OCI-LY3 (cell line): ENCODE data around the gene RPL41.

Experiments used
- H2AFZ ChIP-seq: fragments of 200-600, 300-600 bp; shearing (Covaris generic); 2 replicates; pipeline ENCODE4 v1.6.0; 2014; ENCODE audit warnings: antibody characterized with exemption, low read depth, low read length
- H3K27ac ChIP-seq: fragments of 200-600, 300-600 bp; sonication (generic); 2 replicates; pipeline ENCODE4 v1.5.1; 2014; ENCODE audit warnings: mild to moderate bottlenecking, low read length, moderate library complexity, mixed read lengths
- H3K27me3 ChIP-seq: fragments of 200-600, 300-600 bp; sonication (generic); 2 replicates; pipeline ENCODE4 v1.6.1; 2014; ENCODE audit warnings: low read depth, low read length, mixed read lengths
- H3K36me3 ChIP-seq: fragments of 200-600, 300-600 bp; sonication (generic); replicated peaks from 2 replicates; pipeline ENCODE3; 2014; ENCODE audit warnings: low read depth, low read length, mixed read lengths
- H3K4me1 ChIP-seq: fragments of 300-600, 200-600 bp; sonication (generic); 2 replicates; pipeline ENCODE4 v1.6.1; 2014; ENCODE audit warnings: low read length, mixed read lengths
- H3K4me2 ChIP-seq: fragments of 200-600, 300-600 bp; sonication (generic); 2 replicates; pipeline ENCODE4 v1.6.1; 2014; ENCODE audit warnings: low read length, mixed read lengths
- H3K4me3 ChIP-seq: fragments of 300-600, 200-600 bp; sonication (generic); 2 replicates; pipeline ENCODE4 v1.5.1; 2014; ENCODE audit warnings: antibody characterized with exemption, mild to moderate bottlenecking, low read length, moderate library complexity
- H3K79me2 ChIP-seq: fragments of 300-600, 200-600 bp; shearing (Covaris generic); 2 replicates; pipeline ENCODE4 v1.6.1; 2014; ENCODE audit warnings: mild to moderate bottlenecking, low read length, mixed read lengths
- H3K9ac ChIP-seq: fragments of 300-600, 200-600 bp; shearing (Covaris generic); 2 replicates; pipeline ENCODE4 v1.6.0; 2014; ENCODE audit warnings: mild to moderate bottlenecking, low read length, moderate library complexity
- H3K9me3 ChIP-seq: fragments of 200-600, 300-600 bp; shearing (Covaris generic); 2 replicates; pipeline ENCODE4 v1.6.1; 2014; ENCODE audit warnings: low read length, mixed read lengths; ENCODE audit not compliant: insufficient read depth
- H4K20me1 ChIP-seq: fragments of 200-600, 300-600 bp; sonication (generic); 2 replicates; pipeline ENCODE4 v1.6.1; 2016; ENCODE audit warnings: low read length, mixed read lengths; ENCODE audit not compliant: insufficient read depth
- EZH2phosphoT487 ChIP-seq: fragments of 200-600 bp; shearing (Covaris generic); IDR thresholded peaks from 2 replicates; pipeline ENCODE4 v1.6.1; 2018; ENCODE audit warnings: antibody characterized with exemption, mixed run types, low read depth
- TF ChIP-seq, protein P1 (sequence below): fragments of 200-600, 300-600 bp; sonication (generic); IDR thresholded peaks from 2 replicates; pipeline ENCODE4 v1.5.1; 2014; ENCODE audit warnings: antibody characterized with exemption, low read length, low read depth

The RPL41 gene

DNA sequence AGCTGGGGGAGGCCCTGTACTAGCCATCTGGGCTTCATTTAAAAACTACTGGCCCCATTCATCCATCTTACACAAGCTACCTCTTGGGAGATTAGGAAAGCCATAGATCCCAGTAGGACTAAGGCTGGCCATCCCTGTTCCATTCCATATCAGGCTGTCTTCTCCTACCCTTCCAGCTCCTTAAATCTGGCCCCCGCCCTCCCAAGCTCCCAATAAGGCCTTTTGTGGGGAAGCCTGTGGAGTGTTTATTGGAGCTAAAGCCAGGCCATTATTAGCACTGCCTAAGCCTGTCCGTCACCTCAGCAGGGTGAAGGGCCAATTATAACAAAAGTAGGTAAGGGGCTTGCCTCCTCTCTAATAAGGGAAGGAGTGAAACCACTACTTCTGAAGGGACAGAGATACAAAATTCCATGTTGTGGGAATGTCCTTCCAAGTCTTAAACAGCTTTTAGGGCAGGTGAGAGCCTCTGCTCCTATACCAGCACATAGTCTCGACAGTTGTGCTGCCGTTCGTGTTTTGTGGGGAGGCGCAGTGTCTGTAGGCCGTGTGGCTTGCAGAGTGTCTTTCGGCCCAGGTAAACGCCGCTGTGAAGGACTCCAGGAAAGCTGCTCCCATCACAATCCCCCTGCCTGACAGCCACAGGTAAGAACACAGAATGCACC, 45.4 kb downstream of the RPL41 start:
- H3K27me3 ChIP-seq, result no peaks in the 10 kb centered on the region
- H3K36me3 ChIP-seq, result peaks cover 68% of the 10 kb centered on the region
- H3K27ac ChIP-seq, result no peak overlapping the region
- no peak overlapping the region for H3K4me2 ChIP-seq
- peaks cover 24% of the 10 kb centered on the region for H4K20me1 ChIP-seq
- no peak overlapping the region for H2AFZ ChIP-seq
- no peak overlapping the region for H3K4me3 ChIP-seq
- peaks cover 21% of the 10 kb centered on the region for H3K4me1 ChIP-seq
- H3K9ac ChIP-seq, result no peak overlapping the region
- TF ChIP-seq EZH2phosphoT487, result no peak
- TF ChIP-seq, protein P1, sequence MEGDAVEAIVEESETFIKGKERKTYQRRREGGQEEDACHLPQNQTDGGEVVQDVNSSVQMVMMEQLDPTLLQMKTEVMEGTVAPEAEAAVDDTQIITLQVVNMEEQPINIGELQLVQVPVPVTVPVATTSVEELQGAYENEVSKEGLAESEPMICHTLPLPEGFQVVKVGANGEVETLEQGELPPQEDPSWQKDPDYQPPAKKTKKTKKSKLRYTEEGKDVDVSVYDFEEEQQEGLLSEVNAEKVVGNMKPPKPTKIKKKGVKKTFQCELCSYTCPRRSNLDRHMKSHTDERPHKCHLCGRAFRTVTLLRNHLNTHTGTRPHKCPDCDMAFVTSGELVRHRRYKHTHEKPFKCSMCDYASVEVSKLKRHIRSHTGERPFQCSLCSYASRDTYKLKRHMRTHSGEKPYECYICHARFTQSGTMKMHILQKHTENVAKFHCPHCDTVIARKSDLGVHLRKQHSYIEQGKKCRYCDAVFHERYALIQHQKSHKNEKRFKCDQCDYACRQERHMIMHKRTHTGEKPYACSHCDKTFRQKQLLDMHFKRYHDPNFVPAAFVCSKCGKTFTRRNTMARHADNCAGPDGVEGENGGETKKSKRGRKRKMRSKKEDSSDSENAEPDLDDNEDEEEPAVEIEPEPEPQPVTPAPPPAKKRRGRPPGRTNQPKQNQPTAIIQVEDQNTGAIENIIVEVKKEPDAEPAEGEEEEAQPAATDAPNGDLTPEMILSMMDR, result no peak
- H3K79me2 ChIP-seq, result peaks cover 29% of the 10 kb centered on the region
- no peaks in the 10 kb centered on the region for H3K9me3 ChIP-seq

DNA sequence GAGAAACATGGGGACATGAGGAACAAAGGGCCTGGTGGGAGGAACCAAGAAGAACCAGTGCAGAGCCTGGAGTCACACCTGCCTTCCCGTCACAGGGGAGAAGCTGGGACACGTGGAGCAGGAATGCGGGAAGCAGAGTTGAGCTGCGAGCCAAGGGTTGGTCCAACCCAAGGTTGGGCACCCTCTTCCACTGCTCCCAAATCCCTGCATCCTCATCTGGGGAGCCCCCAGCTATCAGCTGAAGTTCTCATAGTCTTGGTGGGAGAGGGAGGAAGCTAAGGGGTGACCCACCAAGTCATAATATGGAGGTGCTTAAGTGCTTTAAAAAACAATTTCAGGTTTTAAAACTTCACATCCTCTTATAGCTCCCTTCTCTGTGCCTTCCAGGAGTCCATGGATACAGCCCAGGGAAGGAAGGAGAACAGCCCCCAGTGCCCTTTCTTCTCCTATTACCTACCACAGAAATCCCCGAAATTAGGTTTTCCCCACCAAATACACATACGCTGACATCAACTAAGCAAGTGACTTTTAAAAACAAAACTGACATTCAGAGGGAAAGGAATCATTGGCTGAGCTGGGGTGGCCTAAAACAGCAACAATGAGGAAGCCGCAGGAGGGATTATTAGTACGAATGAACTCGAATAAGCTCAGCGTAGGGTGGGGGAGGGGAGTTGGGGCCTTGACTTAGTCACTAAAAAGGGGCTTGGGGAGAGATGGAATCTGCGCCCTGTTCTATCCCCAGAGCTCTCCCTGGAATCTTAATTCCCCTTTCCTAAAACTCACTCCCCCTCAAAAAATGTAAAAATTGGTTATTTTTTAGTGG, 46.2 kb downstream of the RPL41 start:
- Histone ChIP-seq H3K79me2 (peaks cover 29% of the 10 kb centered on the region), H3K27me3 (no peaks in the 10 kb centered on the region), H3K36me3 (peaks cover 68% of the 10 kb centered on the region), H3K4me3 (no peak overlapping the region), H3K27ac (no peak overlapping the region), H3K9me3 (no peaks in the 10 kb centered on the region), H3K4me1 (peaks cover 15% of the 10 kb centered on the region), H4K20me1 (peaks cover 24% of the 10 kb centered on the region), H3K4me2 (no peak overlapping the region), H3K9ac (no peak overlapping the region), H2AFZ (no peak overlapping the region)
- TF ChIP-seq, protein P1, result no peak
- TF ChIP-seq EZH2phosphoT487, result no peak

DNA sequence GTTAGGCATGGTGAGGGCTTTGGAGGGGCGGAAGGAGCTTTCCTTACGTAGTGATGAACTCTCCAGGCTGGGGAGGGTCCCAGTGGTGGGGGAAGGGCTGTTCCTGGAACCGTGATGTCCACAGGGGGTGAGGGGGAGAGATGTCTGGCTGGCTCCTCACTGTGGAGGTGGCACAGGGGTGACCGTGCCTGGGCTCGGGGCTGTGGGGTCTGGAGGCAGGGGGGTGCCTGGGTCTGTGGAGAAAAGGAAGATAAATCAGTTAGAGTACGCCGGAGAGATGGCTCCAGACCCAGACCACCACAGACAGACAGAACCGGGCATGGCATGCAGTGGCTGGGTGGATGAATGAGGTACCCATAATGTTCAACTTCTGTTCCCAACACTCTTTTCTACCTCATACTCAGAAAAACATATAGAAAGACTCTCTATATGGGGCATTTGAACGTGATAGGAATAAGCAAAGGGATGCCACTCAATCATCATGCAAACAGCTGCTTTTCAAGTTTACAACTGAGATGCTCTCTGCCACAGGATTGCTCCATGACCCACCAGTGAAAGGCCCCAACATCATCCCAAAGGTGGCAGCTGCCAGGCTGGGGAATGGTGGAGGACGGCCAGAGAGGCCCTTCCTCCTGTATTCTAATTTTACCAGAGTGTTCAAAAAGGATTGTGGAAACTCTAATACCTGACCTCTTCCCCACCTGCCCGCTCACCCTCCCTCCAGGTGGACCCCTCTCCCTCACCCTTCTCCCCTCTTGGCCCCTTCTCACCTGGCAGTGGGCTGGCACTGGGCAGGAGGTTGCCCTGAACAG, 47.3 kb downstream of the RPL41 start:
- H3K36me3 ChIP-seq, result peaks cover 68% of the 10 kb centered on the region
- H3K4me3 ChIP-seq, result no peak overlapping the region
- H3K4me2 ChIP-seq, result no peak overlapping the region
- H3K79me2 ChIP-seq, result peaks cover 23% of the 10 kb centered on the region
- H2AFZ ChIP-seq, result no peak overlapping the region
- H3K9ac ChIP-seq, result no peak overlapping the region
- no peak overlapping the region for H3K27ac ChIP-seq
- H4K20me1 ChIP-seq, result peaks cover 24% of the 10 kb centered on the region
- H3K27me3 ChIP-seq, result no peaks in the 10 kb centered on the region
- TF ChIP-seq, protein P1, result no peak
- no peaks in the 10 kb centered on the region for H3K9me3 ChIP-seq
- peaks cover 15% of the 10 kb centered on the region for H3K4me1 ChIP-seq

DNA sequence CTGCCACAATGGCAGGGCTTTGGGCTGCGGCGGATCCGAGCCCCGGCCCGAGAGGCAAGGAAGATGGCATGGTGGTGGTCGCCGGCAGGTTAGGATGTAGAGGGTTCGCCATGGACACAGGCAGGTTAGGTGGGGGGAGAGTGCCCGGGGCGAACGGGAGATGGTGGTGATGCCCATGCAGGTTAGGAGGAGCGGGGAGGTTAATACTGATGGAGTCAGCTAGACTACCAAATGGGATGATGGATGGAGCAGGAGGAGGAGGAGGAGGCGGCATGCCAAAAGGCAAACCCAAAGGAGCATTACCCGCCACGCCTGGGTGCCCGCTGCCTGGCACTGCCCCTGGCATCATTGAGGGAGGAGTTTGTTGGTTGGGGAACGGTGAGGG, 47.9 kb downstream of the RPL41 start:
- peaks cover 14% of the 10 kb centered on the region for H3K4me1 ChIP-seq

More for the DNA sequence above, 47.9 kb downstream of the RPL41 start:
- Histone ChIP-seq H3K9ac (no peak overlapping the region), H2AFZ (no peak overlapping the region), H3K27me3 (no peaks in the 10 kb centered on the region), H3K4me3 (no peak overlapping the region), H3K4me2 (no peak overlapping the region), H3K27ac (no peak overlapping the region), H3K36me3 (peaks cover 62% of the 10 kb centered on the region), H4K20me1 (peaks cover 20% of the 10 kb centered on the region), H3K9me3 (no peaks in the 10 kb centered on the region), H3K79me2 (peaks cover 17% of the 10 kb centered on the region)
- TF ChIP-seq, protein P1, result no peak
- TF ChIP-seq EZH2phosphoT487, result no peak
